Measurements from ENCODE around the gene PCDHA1.
"Not testable (repeated sequence)": the region's sequence is repeated elsewhere in the genome, so short reads cannot be mapped to it uniquely, and the experiment has no call there.

PCDHA1 gene

GRCh38 chr5:140785905-140786686 is at the start of gene PCDHA1:
TSS of gene PCDHA1 (plus strand) at chr5:140786140.
- peak; percentile 26 for DNase-seq

- no peak for DNase-seq
Observed at GRCh38 chr5:140737486-140737885, 48.5 kb upstream of the PCDHA1 start.

GRCh38 chr5:140741967-140742366 is 44.0 kb upstream of the PCDHA1 start:
- no peak for DNase-seq

- no peak for DNase-seq
Observed at GRCh38 chr5:140753561-140753960, 32.4 kb upstream of the PCDHA1 start.

GRCh38 chr5:140764177-140764973 is 21.6 kb upstream of the PCDHA1 start:
- no peak for DNase-seq

- no peak for DNase-seq
Observed at GRCh38 chr5:140767444-140767843, 18.5 kb upstream of the PCDHA1 start.

GRCh38 chr5:140780512-140780911 is 5.4 kb upstream of the PCDHA1 start:
- no peak for DNase-seq

- not testable (repeated sequence) for DNase-seq
Observed at GRCh38 chr5:140787422-140787821, 1.5 kb downstream of the PCDHA1 start.

GRCh38 chr5:140787849-140788504 is 2.0 kb downstream of the PCDHA1 start:
- DNase-seq: not testable (repeated sequence)

- DNase-seq: peak; percentile 5
Observed at GRCh38 chr5:140791089-140791488, 5.1 kb downstream of the PCDHA1 start.

GRCh38 chr5:140794595-140795258 is 8.8 kb downstream of the PCDHA1 start, which contains the start of gene PCDHA2:
TSS of gene PCDHA2 (plus strand) at chr5:140794852.
- DNase-seq: no peak

- DNase-seq: peak; percentile 13
Observed at GRCh38 chr5:140795259-140795641, 9.3 kb downstream of the PCDHA1 start.

GRCh38 chr5:140796072-140796717 is 10.3 kb downstream of the PCDHA1 start:
- DNase-seq: not testable (repeated sequence)

- DNase-seq: no peak
Observed at GRCh38 chr5:140796718-140797095, 10.8 kb downstream of the PCDHA1 start.

GRCh38 chr5:140800816-140801493 is 15.0 kb downstream of the PCDHA1 start, which contains the start of gene PCDHA3:
TSS of gene PCDHA3 (plus strand) at chr5:140801057.
- DNase-seq: peak; percentile 20

GRCh38 chr5:140801494-140801841 is 15.5 kb downstream of the PCDHA1 start:
- no peak for DNase-seq

- DNase-seq: not testable (repeated sequence)
Observed at GRCh38 chr5:140802381-140802780, 16.4 kb downstream of the PCDHA1 start.

GRCh38 chr5:140802781-140803271 is 16.9 kb downstream of the PCDHA1 start:
- DNase-seq: no peak

GRCh38 chr5:140806834-140807775 is 21.2 kb downstream of the PCDHA1 start, which contains the start of gene PCDHA4:
TSS of gene PCDHA4 (plus strand) at chr5:140807068.
- DNase-seq: peak; percentile 44

GRCh38 chr5:140808241-140808888 is 22.4 kb downstream of the PCDHA1 start:
- not testable (repeated sequence) for DNase-seq

Data from hematopoietic multipotent progenitor cell treated with erythropoietin and hydrocortisone succinate and interleukin-3 and kit ligand, for 4 days (in vitro differentiated cells).